Activated naive CD4-positive, alpha-beta T cell treated with anti-CD3 and anti-CD28 coated beads, Interleukin-2, amount 50 U/mL, for 16 hours (primary cell): Measurements from ENCODE around the gene ANKRD30BL.
"Not testable (repeated sequence)": the region's sequence is repeated elsewhere in the genome, so short reads cannot be mapped to it uniquely, and the experiment has no call there.

Experiments used
- DNase-seq: peaks from one replicate; pipeline ENCODE4 v3.0.0-alpha.2; 2020

Gene ANKRD30BL

GRCh38 chr2:132161161-132162124 lies at the start of gene ANKRD30BL:
TSS of gene ANKRD30BL (minus strand) at chr2:132161952. CDS start at chr2:132161705, 247 bp downstream.
- not testable (repeated sequence) for DNase-seq

GRCh38 chr2:132202866-132203265 lies 41.1 kb upstream of the ANKRD30BL start:
- not testable (repeated sequence) for DNase-seq

- not testable (repeated sequence) for DNase-seq
These were observed 31.1 kb upstream of the ANKRD30BL start for GRCh38 chr2:132192854-132193253.

- DNase-seq, result not testable (repeated sequence)
These were observed 5.3 kb upstream of the ANKRD30BL start for GRCh38 chr2:132167100-132167499.

GRCh38 chr2:132162125-132162660 lies 441 bp upstream of the ANKRD30BL start:
- not testable (repeated sequence) for DNase-seq

- DNase-seq, result not testable (repeated sequence)
These were observed 15.0 kb downstream of the ANKRD30BL start for GRCh38 chr2:132146774-132147173.
